GM21360 (cell line): ENCODE data around the gene CTDNEP1.

Source experiments
- ATAC-seq: cut with Tn5 transposase; IDR thresholded peaks from one replicate; pipeline ENCODE4 v1.9.1; 2021; ENCODE audit warnings: mild to moderate bottlenecking, moderate library complexity; ENCODE audit not compliant: unreplicated experiment

Gene CTDNEP1

DNA sequence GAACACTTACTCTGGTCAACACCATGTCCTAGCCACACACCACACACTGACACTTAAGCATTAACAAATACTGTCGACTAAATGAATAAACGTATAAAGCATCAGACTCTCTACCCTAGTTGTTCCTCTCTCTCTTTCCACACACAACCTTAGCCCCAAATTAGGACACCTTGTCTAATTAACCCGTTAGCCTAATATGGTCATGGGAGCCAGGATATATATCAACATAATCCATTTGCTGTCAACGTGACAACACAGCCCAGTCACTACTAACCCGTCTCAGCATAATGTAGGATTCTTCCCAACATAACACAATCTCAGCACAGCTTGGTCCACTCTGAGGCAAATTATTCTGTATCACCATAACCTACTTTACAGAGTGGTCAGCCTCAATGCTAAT is 19.4 kb downstream of the CTDNEP1 start:
- ATAC-seq, result no peak

- ATAC-seq, result no peak
Measured at GRCh38 chr17:7229504-7229903, 22.0 kb downstream of the CTDNEP1 start.

GRCh38 chr17:7228920-7229319 is 22.6 kb downstream of the CTDNEP1 start:
- no peak for ATAC-seq

- ATAC-seq, result no peak
Measured at GRCh38 chr17:7226721-7227710, 24.5 kb downstream of the CTDNEP1 start.

DNA sequence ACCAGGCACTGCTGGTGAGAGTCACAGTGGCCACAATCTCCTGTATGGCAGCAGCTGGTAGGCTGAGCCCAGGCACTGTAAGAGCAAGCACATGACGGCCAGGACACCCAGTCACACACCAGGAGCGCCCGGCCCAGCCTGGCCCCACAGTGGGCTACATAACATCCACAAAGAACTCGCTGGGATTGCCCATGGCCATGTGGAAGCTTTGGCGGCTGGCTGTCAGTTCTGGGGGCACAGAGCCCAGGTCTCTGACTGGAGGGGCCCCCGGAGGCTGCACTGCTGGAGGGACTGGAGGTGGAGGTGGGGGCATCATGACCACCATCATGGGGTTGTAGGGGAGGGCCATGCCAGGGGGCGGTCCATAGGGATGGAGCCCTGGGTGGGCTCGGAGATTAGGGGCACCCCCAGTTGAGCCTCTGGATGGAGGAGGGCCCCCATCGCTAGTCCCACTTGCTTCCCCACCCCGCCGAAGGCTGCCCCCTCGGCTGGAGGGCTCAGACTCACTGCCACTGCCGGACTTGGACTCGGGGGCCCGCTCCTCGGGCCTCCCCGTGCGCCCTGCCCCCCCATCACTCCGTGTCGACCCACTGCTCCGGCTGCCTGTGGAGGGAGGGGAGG is 25.7 kb downstream of the CTDNEP1 start:
- ATAC-seq, result no peak

GRCh38 chr17:7224661-7225111 is 26.8 kb downstream of the CTDNEP1 start:
- no peak for ATAC-seq

DNA sequence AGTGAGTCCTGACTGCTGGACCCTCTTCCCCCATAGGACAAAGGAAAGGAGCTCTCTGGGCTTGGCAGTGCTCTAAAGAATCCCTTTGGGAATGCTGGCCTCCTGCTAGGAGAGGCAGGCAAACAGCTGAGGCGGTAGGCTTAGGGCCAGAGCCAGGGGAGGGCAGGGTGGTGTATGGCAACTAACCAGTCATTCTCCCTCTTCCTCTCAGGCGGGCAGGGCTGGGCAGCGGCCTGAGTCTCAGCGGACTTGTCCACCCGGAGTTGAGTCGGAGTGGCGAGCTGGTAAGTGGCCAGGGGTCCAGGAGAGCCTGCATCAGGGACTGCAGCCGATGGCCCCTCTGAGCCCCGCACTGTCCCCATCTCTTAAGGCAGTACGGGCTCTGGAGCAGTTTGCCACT is 27.4 kb downstream of the CTDNEP1 start:
- ATAC-seq, result no peak

DNA sequence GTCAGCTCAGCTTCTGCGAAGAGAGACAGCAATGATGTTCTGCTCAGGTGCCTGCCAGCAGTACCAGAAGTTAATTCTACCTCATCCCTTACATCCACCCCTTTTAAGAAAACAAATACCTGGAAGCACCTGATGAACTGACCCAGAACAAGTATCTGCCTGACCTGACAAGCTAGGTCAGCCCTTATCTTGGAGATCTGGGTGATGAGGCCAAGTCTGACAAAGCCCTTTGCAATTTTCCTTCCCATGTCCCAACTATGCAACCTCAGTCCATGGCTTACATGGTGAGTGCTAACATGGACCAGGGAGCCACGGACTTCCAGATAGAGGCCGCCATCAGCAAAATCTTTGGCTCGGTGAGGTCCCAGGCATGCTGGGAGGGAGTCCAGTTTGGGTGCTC is 28.2 kb downstream of the CTDNEP1 start:
- no peak for ATAC-seq

- no peak for ATAC-seq
Measured at GRCh38 chr17:7222972-7223292, 28.6 kb downstream of the CTDNEP1 start.

DNA sequence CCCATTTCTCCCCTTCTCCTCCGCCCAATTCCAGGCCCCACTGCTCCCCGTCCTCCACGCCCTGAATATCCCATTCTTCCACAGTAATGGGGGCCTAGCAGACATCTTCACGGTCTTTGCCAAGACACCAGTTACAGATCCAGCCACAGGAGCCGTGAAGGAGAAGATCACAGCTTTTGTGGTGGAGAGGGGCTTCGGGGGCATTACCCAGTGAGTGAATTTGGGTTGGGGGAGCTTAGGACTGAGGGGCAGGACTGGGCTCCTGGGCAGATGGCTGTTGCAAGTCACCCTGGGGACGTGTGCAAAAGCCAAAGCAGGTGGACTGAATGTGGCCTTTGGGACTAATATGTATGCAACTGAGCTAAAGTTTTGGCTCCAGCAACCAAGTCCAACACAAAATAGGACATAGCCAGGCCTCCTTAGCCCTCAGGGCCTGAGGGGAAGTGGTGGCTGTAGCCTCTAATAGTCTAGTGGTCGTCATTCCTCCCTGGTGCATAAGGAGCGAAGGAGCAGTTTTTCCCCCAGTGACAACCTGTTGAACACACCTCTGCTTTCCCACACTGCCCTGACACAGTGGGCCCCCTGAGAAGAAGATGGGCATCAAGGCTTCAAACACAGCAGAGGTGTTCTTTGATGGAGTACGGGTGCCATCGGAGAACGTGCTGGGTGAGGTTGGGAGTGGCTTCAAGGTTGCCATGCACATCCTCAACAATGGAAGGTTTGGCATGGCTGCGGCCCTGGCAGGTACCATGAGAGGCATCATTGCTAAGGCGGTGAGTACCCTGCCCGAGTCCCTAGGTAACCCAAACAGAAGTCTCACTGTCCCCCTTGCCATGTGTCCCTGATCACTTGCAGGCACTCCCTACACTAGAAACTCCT is 29.2 kb downstream of the CTDNEP1 start:
- ATAC-seq, result no peak

DNA sequence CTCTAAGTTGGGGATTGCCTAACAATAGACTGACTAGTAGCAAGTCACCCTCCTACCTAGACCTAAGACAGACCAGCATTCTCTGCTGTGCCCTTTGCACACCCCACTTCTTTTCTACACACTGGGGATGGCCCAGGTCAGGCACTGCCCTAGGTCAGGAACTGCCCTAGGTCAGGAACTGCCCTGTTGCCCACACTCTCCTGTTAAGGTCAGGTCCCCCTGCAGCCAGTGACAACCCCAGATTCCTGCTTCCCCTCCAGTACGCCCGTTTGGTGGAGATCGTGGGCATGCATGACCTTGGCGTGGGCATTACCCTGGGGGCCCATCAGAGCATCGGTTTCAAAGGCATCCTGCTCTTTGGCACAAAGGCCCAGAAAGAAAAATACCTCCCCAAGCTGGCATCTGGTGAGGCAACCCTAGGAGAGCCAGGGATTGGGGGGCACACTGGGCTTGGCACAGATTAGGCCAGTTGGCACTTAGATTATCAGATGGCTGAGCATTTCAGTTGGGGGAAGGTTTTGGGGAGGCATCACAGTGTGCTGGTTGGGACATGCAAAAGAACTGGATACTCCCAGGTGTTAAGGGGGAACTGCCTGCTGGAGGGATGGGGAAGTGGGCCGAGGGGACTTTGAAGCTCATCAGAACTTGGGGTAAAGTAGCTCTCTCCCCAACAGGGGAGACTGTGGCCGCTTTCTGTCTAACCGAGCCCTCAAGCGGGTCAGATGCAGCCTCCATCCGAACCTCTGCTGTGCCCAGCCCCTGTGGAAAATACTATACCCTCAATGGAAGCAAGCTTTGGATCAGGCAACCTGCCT is 30.0 kb downstream of the CTDNEP1 start:
- no peak for ATAC-seq

DNA sequence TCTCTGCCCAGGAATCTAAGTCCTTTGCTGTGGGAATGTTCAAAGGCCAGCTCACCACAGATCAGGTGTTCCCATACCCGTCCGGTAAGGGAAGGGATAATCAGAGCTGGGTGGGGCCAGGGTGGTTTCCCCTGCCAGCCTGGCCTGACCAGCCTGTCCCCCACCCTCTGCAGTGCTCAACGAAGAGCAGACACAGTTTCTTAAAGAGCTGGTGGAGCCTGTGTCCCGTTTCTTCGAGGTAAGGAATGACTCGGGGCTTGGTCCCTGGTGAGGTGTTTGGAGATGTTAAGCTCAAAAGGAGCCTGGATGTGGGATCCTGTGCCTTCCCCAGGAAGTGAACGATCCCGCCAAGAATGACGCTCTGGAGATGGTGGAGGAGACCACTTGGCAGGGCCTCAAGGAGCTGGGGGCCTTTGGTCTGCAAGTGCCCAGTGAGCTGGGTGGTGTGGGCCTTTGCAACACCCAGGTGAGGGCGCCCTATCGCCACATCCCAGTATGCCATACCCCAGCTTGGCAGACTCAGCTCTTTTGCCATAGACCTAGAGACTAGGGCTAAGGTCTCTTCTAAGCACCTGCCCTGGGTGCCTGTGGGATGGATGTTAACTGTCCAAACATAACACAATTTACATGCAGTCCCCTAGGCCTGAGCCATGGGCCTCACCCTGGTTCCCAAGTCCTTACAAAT is 30.8 kb downstream of the CTDNEP1 start:
- no peak for ATAC-seq

DNA sequence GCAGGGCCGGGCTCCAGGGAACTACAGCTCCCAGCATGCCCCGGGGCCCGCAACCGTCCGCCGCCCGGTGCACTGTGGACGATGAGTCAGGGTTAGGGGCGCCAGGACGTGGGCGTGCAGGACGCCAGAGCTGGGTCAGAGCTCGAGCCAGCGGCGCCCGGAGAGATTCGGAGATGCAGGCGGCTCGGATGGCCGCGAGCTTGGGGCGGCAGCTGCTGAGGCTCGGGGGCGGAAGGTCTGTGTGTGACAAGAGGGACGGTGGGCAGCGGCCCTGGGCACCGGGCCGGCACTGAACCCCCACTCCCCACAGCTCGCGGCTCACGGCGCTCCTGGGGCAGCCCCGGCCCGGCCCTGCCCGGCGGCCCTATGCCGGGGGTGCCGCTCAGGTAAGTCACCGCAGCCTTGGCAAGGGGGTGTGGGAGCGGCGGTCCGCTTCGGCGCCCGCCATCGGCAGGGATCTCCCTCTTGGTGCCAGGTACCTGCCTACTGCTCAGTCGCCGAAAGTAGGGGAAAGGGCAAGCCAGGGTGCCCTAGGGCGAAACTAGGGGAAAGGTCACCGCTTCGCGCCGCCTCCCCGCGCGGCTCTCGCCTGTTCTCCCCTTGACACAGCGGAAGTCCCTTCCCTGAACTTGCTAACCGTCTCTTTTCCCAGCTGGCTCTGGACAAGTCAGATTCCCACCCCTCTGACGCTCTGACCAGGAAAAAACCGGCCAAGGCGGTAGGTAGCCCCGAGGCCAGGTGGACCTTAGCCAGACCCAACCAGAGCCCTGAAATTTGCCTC is 31.5 kb downstream of the CTDNEP1 start, which contains the start of the genes ACADVL and DLG4:
ACADVL (plus strand) TSS at position 127 of the 781 bp plus-strand sequence; CDS start at position 174, 47 bp downstream.
DLG4 (minus strand) TSS at position 25 of the 781 bp plus-strand sequence.
- peak; percentile 48 for ATAC-seq

DNA sequence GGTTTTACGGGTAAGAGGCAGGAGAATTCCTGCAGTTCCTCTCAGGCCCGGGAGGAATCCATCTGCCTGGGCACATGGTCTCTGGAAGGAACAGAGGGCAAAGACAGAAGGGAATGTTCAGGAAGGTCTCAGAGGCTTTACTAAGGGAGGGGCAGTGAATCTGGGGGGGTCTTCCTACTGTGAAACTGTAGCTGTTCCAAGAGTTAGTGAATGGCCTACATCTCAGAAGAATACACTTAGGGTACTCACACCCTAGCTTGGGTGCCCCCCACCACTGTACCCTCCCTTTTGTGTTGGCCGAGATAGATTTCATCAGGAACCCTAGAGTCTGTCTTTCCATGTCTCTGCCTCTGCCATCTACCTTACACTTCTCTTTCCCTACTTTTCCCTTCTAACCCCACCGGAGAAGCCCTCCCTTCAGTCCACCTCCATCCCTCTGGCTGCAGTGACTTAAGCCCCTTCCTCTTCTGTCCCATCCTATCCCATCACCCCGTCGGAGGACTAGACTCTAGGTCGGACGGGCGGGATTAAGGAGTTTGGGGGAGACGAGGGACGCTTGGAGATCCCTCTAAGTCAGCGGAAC is 32.2 kb downstream of the CTDNEP1 start:
- ATAC-seq, result no peak

- no peak for ATAC-seq
Measured at GRCh38 chr17:7218758-7219157, 32.8 kb downstream of the CTDNEP1 start.

- ATAC-seq, result no peak
Measured at GRCh38 chr17:7218166-7218565, 33.4 kb downstream of the CTDNEP1 start.

- no peak for ATAC-seq
Measured at GRCh38 chr17:7217113-7217987, 34.2 kb downstream of the CTDNEP1 start.
